OCI-LY7 (cell line): ENCODE results near the gene HHEX.

Experiments used
- EZH2phosphoT487 ChIP-seq: fragments of 200-600 bp; sonication (generic); IDR thresholded peaks from 2 replicates; pipeline ENCODE4 v1.6.1; 2018; ENCODE audit warnings: low read depth, borderline replicate concordance, mild to moderate bottlenecking, mixed run types, antibody characterized with exemption, low read length, moderate library complexity, mixed read lengths
- TF ChIP-seq, protein P1 (sequence below): fragments of 200-600 bp; sonication (generic); conservative IDR thresholded peaks from 2 replicates; pipeline ENCODE4 v1.5.1; 2014; ENCODE audit warnings: mild to moderate bottlenecking, antibody characterized with exemption, low read length, moderate library complexity, mixed read lengths

GRCh38 chr10:92714152-92714845 is 24.5 kb downstream of the HHEX start:
- TF ChIP-seq, protein P1, sequence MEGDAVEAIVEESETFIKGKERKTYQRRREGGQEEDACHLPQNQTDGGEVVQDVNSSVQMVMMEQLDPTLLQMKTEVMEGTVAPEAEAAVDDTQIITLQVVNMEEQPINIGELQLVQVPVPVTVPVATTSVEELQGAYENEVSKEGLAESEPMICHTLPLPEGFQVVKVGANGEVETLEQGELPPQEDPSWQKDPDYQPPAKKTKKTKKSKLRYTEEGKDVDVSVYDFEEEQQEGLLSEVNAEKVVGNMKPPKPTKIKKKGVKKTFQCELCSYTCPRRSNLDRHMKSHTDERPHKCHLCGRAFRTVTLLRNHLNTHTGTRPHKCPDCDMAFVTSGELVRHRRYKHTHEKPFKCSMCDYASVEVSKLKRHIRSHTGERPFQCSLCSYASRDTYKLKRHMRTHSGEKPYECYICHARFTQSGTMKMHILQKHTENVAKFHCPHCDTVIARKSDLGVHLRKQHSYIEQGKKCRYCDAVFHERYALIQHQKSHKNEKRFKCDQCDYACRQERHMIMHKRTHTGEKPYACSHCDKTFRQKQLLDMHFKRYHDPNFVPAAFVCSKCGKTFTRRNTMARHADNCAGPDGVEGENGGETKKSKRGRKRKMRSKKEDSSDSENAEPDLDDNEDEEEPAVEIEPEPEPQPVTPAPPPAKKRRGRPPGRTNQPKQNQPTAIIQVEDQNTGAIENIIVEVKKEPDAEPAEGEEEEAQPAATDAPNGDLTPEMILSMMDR: no peak
- TF ChIP-seq EZH2phosphoT487: no peak
